Transverse colon (tissue), 3 donors: ENCODE measurements around the gene APOL3.

Experiments used
- EP300 ChIP-seq: sonication (generic); formaldehyde crosslinking; IDR thresholded peaks from one replicate; pipeline ENCODE4 v1.6.1; 2017; ENCODE audit warnings: antibody characterized with exemption, low read depth
- POLR2A ChIP-seq: fragments of 450-650 bp; IDR thresholded peaks from one replicate; pipeline ENCODE4 v1.6.1; 2016; ENCODE audit warnings: antibody characterized with exemption, mild to moderate bottlenecking, moderate library complexity
- TF ChIP-seq, protein P1 (sequence below), 5 experiments: fragments of 200-600 bp in 3 of 5; fragments of 450-650 bp in 2 of 5; sonication (generic) in 3 of 5; IDR thresholded peaks; 1 replicate in 2 of 5; 2 replicates in 3 of 5; pipeline ENCODE4 v1.5.1; 2016 to 2017; ENCODE audit warnings: antibody characterized with exemption in 5 of 5, inconsistent platforms in 3 of 5, mild to moderate bottlenecking in 2 of 5, moderate library complexity in 1 of 5

- TF ChIP-seq EP300 = no peak
- TF ChIP-seq, protein P1, sequence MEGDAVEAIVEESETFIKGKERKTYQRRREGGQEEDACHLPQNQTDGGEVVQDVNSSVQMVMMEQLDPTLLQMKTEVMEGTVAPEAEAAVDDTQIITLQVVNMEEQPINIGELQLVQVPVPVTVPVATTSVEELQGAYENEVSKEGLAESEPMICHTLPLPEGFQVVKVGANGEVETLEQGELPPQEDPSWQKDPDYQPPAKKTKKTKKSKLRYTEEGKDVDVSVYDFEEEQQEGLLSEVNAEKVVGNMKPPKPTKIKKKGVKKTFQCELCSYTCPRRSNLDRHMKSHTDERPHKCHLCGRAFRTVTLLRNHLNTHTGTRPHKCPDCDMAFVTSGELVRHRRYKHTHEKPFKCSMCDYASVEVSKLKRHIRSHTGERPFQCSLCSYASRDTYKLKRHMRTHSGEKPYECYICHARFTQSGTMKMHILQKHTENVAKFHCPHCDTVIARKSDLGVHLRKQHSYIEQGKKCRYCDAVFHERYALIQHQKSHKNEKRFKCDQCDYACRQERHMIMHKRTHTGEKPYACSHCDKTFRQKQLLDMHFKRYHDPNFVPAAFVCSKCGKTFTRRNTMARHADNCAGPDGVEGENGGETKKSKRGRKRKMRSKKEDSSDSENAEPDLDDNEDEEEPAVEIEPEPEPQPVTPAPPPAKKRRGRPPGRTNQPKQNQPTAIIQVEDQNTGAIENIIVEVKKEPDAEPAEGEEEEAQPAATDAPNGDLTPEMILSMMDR (IDR thresholded peaks at IDR 0.05) = no peak
- TF ChIP-seq POLR2A = no peak
Observed at GRCh38 chr22:36194385-36194784, 33.8 kb upstream of the APOL3 start.
